ENCODE data around the gene RGS7. TPM values are rescaled to one million over a fixed set of nuclear protein-coding genes. Genes with fewer than 3 reads are reported as not detected.
A peak's percentile ranks its signal among the peaks of the same experiment; 100 is the strongest.

Gene RGS7
- total RNA-seq, 1 experiment from 2014 or later, result 1.5 TPM

- Histone ChIP-seq H3K9me3 (ENCODE audit: control insufficient read depth, low read depth, low read length) (no peaks in the 10 kb centered on the region), H3K14ac (ENCODE audit: insufficient read depth, low read length) (no peak overlapping the region), H4K5ac (ENCODE audit: insufficient read length, low read depth, low read length) (no peak overlapping the region), H3K4me2 (ENCODE audit: insufficient read depth, insufficient read length, low read length) (no peak overlapping the region), H3T11ph (ENCODE audit: low read length) (no peak overlapping the region), H2BK5ac (ENCODE audit: insufficient read length, low read length) (no peak overlapping the region), H3K23ac (ENCODE audit: insufficient read length, low read depth, low read length) (no peak overlapping the region), H3K56ac (ENCODE audit: insufficient read length, low read depth, low read length) (no peak overlapping the region), H2AFZ (ENCODE audit: low read length) (no peak overlapping the region), H3K27me3 (ENCODE audit: insufficient read depth, low read length) (no peaks in the 10 kb centered on the region), H3K79me1 (ENCODE audit: insufficient read depth, low read depth, low read length, poor library complexity, severe bottlenecking) (no peaks in the 10 kb centered on the region), H3K23me2 (ENCODE audit: insufficient read length, low read depth, low read length, poor library complexity, severe bottlenecking) (no peaks in the 10 kb centered on the region), H3K4ac (ENCODE audit: low read depth, low read length) (no peak overlapping the region), H3K18ac (ENCODE audit: insufficient read length, low read depth, low read length) (no peak overlapping the region), H3K4me1 (ENCODE audit: insufficient read depth, low read length) (no peaks in the 10 kb centered on the region), H3K79me2 (ENCODE audit: insufficient read depth, low read length) (no peaks in the 10 kb centered on the region), H2BK120ac (ENCODE audit: low read depth, low read length, poor library complexity, severe bottlenecking) (no peak overlapping the region), H3K27ac (ENCODE audit: insufficient read length, low read depth, low read length) (no peak overlapping the region), H4K20me1 (ENCODE audit: control insufficient read depth, insufficient read depth, insufficient read length) (no peaks in the 10 kb centered on the region), H2AK5ac (ENCODE audit: insufficient read length, low read length) (no peak overlapping the region), H4K91ac (ENCODE audit: insufficient read length, low read depth, low read length) (no peak overlapping the region), H2BK12ac (ENCODE audit: insufficient read length, low read depth, low read length) (no peak overlapping the region), H3K9ac (ENCODE audit: extremely low read depth, insufficient read length, low read length) (no peak overlapping the region), H2BK15ac (ENCODE audit: low read depth, low read length) (no peak overlapping the region), H2BK20ac (ENCODE audit: low read depth, low read length, poor library complexity, severe bottlenecking) (no peak overlapping the region), H4K8ac (replicated peaks; ENCODE audit: insufficient read length, low read depth, low read length) (no peak overlapping the region)
- no peaks in the 10 kb centered on the region for H3K27me3 Mint-ChIP-seq (ENCODE audit: low read depth)
- TF ChIP-seq, protein P1, sequence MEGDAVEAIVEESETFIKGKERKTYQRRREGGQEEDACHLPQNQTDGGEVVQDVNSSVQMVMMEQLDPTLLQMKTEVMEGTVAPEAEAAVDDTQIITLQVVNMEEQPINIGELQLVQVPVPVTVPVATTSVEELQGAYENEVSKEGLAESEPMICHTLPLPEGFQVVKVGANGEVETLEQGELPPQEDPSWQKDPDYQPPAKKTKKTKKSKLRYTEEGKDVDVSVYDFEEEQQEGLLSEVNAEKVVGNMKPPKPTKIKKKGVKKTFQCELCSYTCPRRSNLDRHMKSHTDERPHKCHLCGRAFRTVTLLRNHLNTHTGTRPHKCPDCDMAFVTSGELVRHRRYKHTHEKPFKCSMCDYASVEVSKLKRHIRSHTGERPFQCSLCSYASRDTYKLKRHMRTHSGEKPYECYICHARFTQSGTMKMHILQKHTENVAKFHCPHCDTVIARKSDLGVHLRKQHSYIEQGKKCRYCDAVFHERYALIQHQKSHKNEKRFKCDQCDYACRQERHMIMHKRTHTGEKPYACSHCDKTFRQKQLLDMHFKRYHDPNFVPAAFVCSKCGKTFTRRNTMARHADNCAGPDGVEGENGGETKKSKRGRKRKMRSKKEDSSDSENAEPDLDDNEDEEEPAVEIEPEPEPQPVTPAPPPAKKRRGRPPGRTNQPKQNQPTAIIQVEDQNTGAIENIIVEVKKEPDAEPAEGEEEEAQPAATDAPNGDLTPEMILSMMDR (conservative IDR thresholded peaks at IDR 0.05), result peak; percentile 99
- peak overlapping the region in 2 of 3 experiments; percentile 6 to 67; a peak in 2 of 7 replicates for H3K27ac Mint-ChIP-seq
- DNase-seq, result peak; percentile 82
- no CpG with 5 or more reads among the region's 15 CpGs for WGBS (ENCODE audit: extremely low coverage, insufficient read length, low lambda C conversion rate)
- peaks cover 6 to 7% of the 10 kb centered on the region in 2 experiments for H3K4me1 Mint-ChIP-seq
- no peaks in the 10 kb centered on the region; a peak in 1 of 5 replicates for H3K9me3 Mint-ChIP-seq
- H3K4me3 Mint-ChIP-seq, result no peak overlapping the region
- H3K36me3 Mint-ChIP-seq (ENCODE audit: insufficient read depth in 1 of 3, low read depth in 3 of 3), result peaks cover 0 to 3% (median 0%) of the 10 kb centered on the region in 3 experiments; a peak in 1 of 7 replicates
These were observed 468.8 kb downstream of the RGS7 start for GRCh38 chr1:240888039-240888786.
